OCI-LY1 (cell line): ENCODE data around the gene GNG7.

Source experiments
- CTCF ChIP-seq: fragments of 200-600 bp; sonication (generic), shearing (Covaris generic); IDR thresholded peaks from 2 replicates; pipeline ENCODE4 v1.5.1; 2017; ENCODE audit warnings: mild to moderate bottlenecking, antibody characterized with exemption, low read length, moderate library complexity, mixed read lengths
- EZH2 ChIP-seq: fragments of 200-600 bp; sonication (generic), shearing (Covaris generic); IDR thresholded peaks from 2 replicates; pipeline ENCODE4 v1.8.0; 2017; ENCODE audit warnings: borderline replicate concordance, mixed run types, mild to moderate bottlenecking, antibody characterized with exemption, low read length, moderate library complexity, mixed read lengths

- TF ChIP-seq CTCF (no peak), EZH2 (no peak)
Observed at GRCh38 chr19:2494447-2495129, 207.9 kb downstream of the GNG7 start.
